ENCODE results near the gene ADORA1. TPM values are rescaled to one million over a fixed set of nuclear protein-coding genes. Genes with fewer than 3 reads are reported as not detected.

The ADORA1 gene
- total RNA-seq: 4.9 TPM

DNA sequence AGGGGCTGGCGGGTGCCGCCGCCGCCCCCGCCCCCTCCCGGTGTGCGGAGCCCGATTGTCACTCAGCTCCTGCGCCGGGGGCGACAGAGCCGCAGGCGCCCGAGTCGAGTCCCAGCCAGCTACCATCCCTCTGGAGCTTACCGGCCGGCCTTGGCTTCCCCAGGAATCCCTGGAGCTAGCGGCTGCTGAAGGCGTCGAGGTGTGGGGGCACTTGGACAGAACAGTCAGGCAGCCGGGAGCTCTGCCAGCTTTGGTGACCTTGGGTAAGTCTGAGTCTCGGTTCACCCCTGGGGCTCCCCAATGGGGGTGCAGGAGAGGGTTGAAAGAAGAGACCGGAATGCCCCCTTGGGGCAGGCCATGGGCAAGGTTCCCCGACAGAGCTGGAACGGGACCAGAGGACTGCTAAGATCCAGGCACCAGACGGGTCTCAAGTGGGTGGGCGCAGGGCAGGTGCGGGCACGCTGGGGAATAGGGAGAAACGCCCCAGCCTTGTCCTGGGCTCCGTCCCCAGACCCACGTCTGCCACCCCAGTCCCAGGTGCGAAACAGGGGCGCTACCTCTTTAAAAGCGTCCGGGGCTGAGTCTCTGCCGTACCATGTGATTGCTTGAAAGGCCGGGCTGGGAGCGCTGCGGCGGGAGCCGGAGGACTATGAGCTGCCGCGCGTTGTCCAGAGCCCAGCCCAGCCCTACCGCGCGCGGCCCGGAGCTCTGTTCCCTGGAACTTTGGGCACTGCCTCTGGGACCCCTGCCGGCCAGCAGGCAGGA, at the start of gene ADORA1:
Gene ADORA1 (plus strand): TSS at position 61 of the 765 bp plus-strand sequence. CDS start 1,116 bp downstream, outside the sequence.

DNA sequence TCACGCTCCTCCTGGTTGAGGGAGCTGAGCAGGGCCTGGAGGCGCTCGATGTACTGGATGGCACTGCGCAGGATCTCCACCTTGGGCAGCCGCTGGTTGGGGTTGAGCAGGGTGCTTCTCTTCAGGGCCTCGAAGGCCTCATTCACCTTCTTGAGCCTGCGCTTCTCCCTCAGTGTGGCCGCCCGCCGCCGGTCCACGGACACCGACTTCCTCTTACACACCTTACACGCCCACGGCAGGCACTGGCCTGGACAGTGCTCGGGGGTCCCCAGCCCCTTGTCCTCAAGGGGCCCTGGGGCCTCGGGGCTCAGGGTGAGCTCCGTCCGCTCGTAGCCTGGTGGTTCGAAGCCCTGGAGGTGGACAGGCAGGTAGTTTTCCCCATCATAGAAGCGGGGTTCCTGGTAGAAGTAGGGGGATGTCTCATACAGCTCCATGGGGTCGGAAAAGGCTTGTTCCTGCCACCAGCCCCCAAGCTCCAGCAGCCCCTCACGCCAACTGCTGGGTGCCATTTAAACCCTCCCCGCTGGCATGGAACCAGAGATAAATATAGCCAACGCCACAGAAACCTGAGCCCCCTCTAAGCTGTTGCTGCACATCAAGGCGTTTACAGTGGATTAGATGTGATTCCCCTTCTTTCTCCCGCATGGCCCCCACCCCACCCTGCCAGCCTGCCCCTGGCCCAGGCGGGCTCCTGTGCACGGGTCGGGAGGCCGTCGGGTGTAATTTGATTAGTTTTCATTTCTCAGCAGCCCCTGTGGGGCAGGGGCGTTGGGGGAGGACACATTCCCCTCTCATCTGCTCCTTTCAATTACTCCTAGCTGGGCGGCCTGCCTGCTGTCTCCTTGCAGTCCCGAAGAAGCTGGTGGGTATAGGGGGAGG, 41.8 kb upstream of the ADORA1 start, which contains the start of gene MYOG:
Gene MYOG (minus strand): TSS at position 485 of the 879 bp plus-strand sequence. CDS start 51 bp downstream, at position 434.

DNA sequence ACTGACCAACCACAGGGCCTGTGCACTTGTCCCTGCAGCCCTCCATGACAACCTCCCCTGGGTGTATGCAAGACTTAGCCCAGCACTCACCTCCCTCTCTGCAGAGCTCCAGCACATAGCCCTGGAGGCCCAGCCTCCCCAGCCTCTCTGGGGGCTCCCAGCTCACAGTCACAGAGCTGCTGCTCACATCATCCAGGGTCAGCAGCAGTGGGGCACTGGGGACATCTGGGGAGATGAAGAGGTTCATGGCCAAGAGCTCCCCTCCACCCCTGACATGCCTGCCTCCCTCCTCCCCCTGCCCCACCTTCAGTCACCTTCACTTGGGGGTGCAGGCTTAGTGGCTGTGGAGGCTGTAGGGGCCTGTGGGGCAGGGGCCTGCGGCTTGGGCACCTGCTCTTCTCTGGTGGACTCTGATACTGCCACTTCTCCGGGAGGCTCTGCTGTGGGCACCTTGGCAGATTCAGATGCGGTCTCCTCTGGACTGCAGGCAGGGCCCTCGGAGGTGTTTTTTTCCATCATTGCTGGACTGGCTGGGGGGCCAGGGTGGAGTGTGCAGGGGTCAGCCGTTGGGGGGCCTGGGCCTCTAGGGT, 47.8 kb downstream of the ADORA1 start, which contains the start of gene MYBPH:
Gene MYBPH (minus strand): TSS at position 590 of the 590 bp plus-strand sequence. CDS start 71 bp downstream, at position 519.

DNA sequence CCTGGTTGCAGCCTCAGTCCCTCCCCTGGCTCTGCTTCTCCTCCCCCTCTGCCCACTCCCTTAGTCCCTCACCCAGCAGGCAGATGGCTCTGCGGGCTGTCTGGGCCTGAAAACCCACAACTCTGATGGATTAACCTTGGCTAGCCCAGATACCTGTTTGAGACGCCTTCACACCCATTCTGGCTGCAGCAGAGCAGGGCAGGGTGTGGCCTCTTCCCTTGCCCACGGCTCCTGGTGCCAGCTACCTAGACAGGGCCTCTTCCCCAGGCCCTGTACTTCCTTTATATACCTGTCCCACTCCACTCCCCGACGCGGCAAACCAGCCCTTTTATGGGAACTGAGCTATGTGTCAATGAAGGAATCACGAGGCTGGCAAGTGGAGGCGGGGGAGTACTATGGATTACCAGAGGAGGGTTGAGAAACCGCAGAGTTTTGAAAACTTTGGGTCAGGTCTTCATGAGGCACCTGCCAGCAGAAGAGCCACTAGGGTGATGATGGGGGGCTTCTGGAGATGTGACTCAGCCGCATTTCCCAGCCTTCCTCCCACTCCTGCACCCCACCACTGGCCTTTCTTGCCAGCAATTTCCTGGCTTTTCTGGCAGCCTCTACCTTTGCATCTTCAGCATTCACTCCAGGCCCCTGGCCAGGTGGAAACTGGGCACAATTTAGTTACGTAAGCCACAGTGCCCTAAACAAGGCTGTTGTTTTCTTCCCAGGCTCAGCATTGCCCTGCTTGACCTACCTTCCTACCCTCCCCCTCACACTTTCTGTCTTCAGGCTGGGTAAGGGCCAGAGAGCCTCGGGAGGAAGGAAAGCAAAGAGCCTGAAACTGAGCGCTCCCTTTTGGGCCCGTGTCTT, 59.1 kb downstream of the ADORA1 start, which contains the start of gene CHI3L1:
Gene CHI3L1 (minus strand): TSS at position 259 of the 858 bp plus-strand sequence. CDS start 81 bp downstream, at position 178.

Other genes starting within 250 kb of the ADORA1 start
- gene RABIF, start 238.6 kb upstream of the ADORA1 start, total RNA-seq: 4.8 TPM
- 24.2 TPM for gene KLHL12, start 200.5 kb upstream of the ADORA1 start, total RNA-seq
- gene ADIPOR1, start 169.4 kb upstream of the ADORA1 start, total RNA-seq: 99.1 TPM
- 49.0 TPM for gene CYB5R1, start 160.5 kb upstream of the ADORA1 start, total RNA-seq
- gene TMEM183A, start 120.4 kb upstream of the ADORA1 start, total RNA-seq: 61.5 TPM
- gene PPFIA4, start 101.2 kb upstream of the ADORA1 start, total RNA-seq: 14.0 TPM
- 32.3 TPM for gene MYOG, start 41.7 kb upstream of the ADORA1 start, total RNA-seq
- gene MYBPH, start 48.1 kb downstream of the ADORA1 start, total RNA-seq: 12.0 TPM
- gene CHI3L1, start 59.0 kb downstream of the ADORA1 start, total RNA-seq: 10.3 TPM
- gene CHIT1, start 101.9 kb downstream of the ADORA1 start, total RNA-seq: 1.3 TPM
- 215 TPM for gene BTG2, start 177.8 kb downstream of the ADORA1 start, total RNA-seq
- gene FMOD, start 223.4 kb downstream of the ADORA1 start, total RNA-seq: 41.8 TPM

Data from metanephros (tissue), 1 donor.